ENCODE results near the gene SERPINA12. TPM values are rescaled to one million over a fixed set of nuclear protein-coding genes. Genes with fewer than 3 reads are reported as not detected.

Gene SERPINA12
- total and polyA plus RNA-seq, 2 of the 13 experiments (the other 11 are each of a cell fraction or from before 2014, with no cell fraction given): 0.08 TPM; not detected in 1

GRCh38 chr14:94548999-94549985 lies 40.0 kb upstream of the SERPINA12 start (continued):
- TF ChIP-seq ZBTB20 (CRISPR knock-in tag; IDR thresholded peaks at IDR 0.05; ENCODE audit: borderline replicate concordance, low read depth) (no peak), NFAT5 (CRISPR knock-in tag; IDR thresholded peaks at IDR 0.05) (no peak), ZNF337 (CRISPR knock-in tag; IDR thresholded peaks at IDR 0.05; ENCODE audit: borderline replicate concordance, low read depth) (no peak), CSRNP1 (CRISPR knock-in tag; IDR thresholded peaks at IDR 0.05) (no peak), POLR2A (IDR thresholded peaks at IDR 0.05; ENCODE audit: insufficient read depth in 1 of 2, low read depth in 2 of 2, low read length in 2 of 2) (no peak), RERE (CRISPR knock-in tag; IDR thresholded peaks at IDR 0.05; ENCODE audit: low read depth) (no peak), ZNF772 (CRISPR knock-in tag; IDR thresholded peaks at IDR 0.05) (no peak), TFAP4 (IDR thresholded peaks at IDR 0.05; ENCODE audit: borderline replicate concordance, low read depth) (no peak), NR0B2 (CRISPR knock-in tag; IDR thresholded peaks at IDR 0.05) (no peak), ATF5 (CRISPR knock-in tag; IDR thresholded peaks at IDR 0.05; ENCODE audit: low read depth) (no peak)

Data from HepG2 (cell line).